Liver (tissue), 9 donors: ENCODE measurements around the gene EBPL. TPM values are rescaled to one million over a fixed set of nuclear protein-coding genes. Genes with fewer than 3 reads are reported as not detected.
A peak's percentile ranks its signal among the peaks of the same experiment; 100 is the strongest.

Source experiments
- DNase-seq: peaks from one replicate; pipeline ENCODE4 v3.0.0-alpha.2; 2017; ENCODE audit warnings: low spot score
- H3K27ac ChIP-seq, 2 donors: one replicate each; pipeline ENCODE4 v1.7.0; 2013; ENCODE audit warnings: inconsistent platforms in 2 of 2, low read length in 2 of 2, control low read depth in 1 of 2, low read depth in 1 of 2, mild to moderate bottlenecking in 1 of 2
- H3K27me3 ChIP-seq, 4 donors: one replicate each; pipeline versions ENCODE4 v1.6.1 to v1.7.0; 2013; ENCODE audit warnings: low read length in 3 of 4, inconsistent platforms in 1 of 4, mild to moderate bottlenecking in 1 of 4, moderate library complexity in 1 of 4; ENCODE audit not compliant: control insufficient read depth in 4 of 4, insufficient read depth in 4 of 4
- H3K36me3 ChIP-seq, 4 donors: one replicate each; pipeline versions ENCODE4 v1.6.1 to v1.7.0; 2013; ENCODE audit warnings: low read length in 3 of 4, mild to moderate bottlenecking in 3 of 4, low read depth in 1 of 4, moderate library complexity in 1 of 4; ENCODE audit not compliant: control insufficient read depth in 4 of 4, insufficient read depth in 3 of 4
- H3K4me1 ChIP-seq, 4 donors: one replicate each; pipeline versions ENCODE4 v1.6.1 to v1.7.0; 2013; ENCODE audit warnings: low read length in 3 of 4, mild to moderate bottlenecking in 3 of 4, moderate library complexity in 1 of 4; ENCODE audit not compliant: control insufficient read depth in 4 of 4, insufficient read depth in 4 of 4
- H3K4me3 ChIP-seq, 3 donors: one replicate each; pipeline versions ENCODE4 v1.6.1 to v1.7.0; 2013; ENCODE audit warnings: low read length in 3 of 3, control low read depth in 1 of 3, low read depth in 1 of 3, mild to moderate bottlenecking in 1 of 3
- H3K9ac ChIP-seq, 2 donors: one replicate each; pipeline ENCODE4 v1.7.0; 2013; ENCODE audit warnings: low read length in 2 of 2, mild to moderate bottlenecking in 2 of 2, moderate library complexity in 2 of 2, control low read depth in 1 of 2, low read depth in 1 of 2
- H3K9me3 ChIP-seq, 4 donors: one replicate each; pipeline versions ENCODE4 v1.6.1 to v1.7.0; 2013; ENCODE audit warnings: low read length in 3 of 4; ENCODE audit not compliant: control insufficient read depth in 4 of 4
- ATF3 ChIP-seq: IDR thresholded peaks from 2 replicates; pipeline ENCODE4 v1.6.1; 2016; ENCODE audit warnings: antibody characterized with exemption
- EGR1 ChIP-seq, 2 donors: IDR thresholded peaks; 2 replicates each; pipeline ENCODE4 v1.6.1; 2016 to 2018; ENCODE audit warnings: antibody characterized with exemption in 2 of 2, low read depth in 2 of 2
- FOXA1 ChIP-seq: IDR thresholded peaks from 2 replicates; pipeline ENCODE4 v1.6.1; 2016; ENCODE audit warnings: antibody characterized with exemption
- FOXA2 ChIP-seq: IDR thresholded peaks from 2 replicates; pipeline ENCODE4 v1.6.1; 2016; ENCODE audit warnings: antibody characterized with exemption
- GABPA ChIP-seq, 2 donors: IDR thresholded peaks in 1 of 2; conservative IDR thresholded peaks in 1 of 2; 2 replicates each; pipeline ENCODE4 v1.6.1; 2016; ENCODE audit warnings: antibody characterized with exemption in 2 of 2, mild to moderate bottlenecking in 1 of 2, moderate library complexity in 1 of 2
- HNF4A ChIP-seq, 2 donors: conservative IDR thresholded peaks; 2 replicates each; pipeline ENCODE4 v1.6.1; 2016; ENCODE audit warnings: antibody characterized with exemption in 2 of 2, mild to moderate bottlenecking in 2 of 2
- HNF4G ChIP-seq: IDR thresholded peaks from 2 replicates; pipeline ENCODE4 v1.6.1; 2016; ENCODE audit warnings: antibody characterized with exemption
- JUND ChIP-seq, 2 donors: IDR thresholded peaks; 2 replicates each; pipeline ENCODE4 v1.6.1; 2016; ENCODE audit warnings: antibody characterized with exemption in 2 of 2
- MAX ChIP-seq: IDR thresholded peaks from 2 replicates; pipeline ENCODE4 v1.6.1; 2016; ENCODE audit warnings: antibody characterized with exemption
- NR2F2 ChIP-seq: IDR thresholded peaks from 2 replicates; pipeline ENCODE4 v1.6.1; 2016; ENCODE audit warnings: antibody characterized with exemption
- RAD21 ChIP-seq, 2 donors: IDR thresholded peaks; 2 replicates each; pipeline ENCODE4 v1.6.1; 2016; ENCODE audit warnings: antibody characterized with exemption in 2 of 2, mild to moderate bottlenecking in 2 of 2
- RXRA ChIP-seq, 2 donors: IDR thresholded peaks; 2 replicates each; pipeline ENCODE4 v1.6.1; 2017 to 2018; ENCODE audit warnings: antibody characterized with exemption in 2 of 2, mild to moderate bottlenecking in 1 of 2
- SP1 ChIP-seq: IDR thresholded peaks from 2 replicates; pipeline ENCODE4 v1.6.1; 2018; ENCODE audit warnings: antibody characterized with exemption, mild to moderate bottlenecking
- TAF1 ChIP-seq: conservative IDR thresholded peaks from 2 replicates; pipeline ENCODE4 v1.6.1; 2016; ENCODE audit warnings: antibody characterized with exemption, mild to moderate bottlenecking
- YY1 ChIP-seq: IDR thresholded peaks from 2 replicates; pipeline ENCODE4 v1.6.1; 2016; ENCODE audit warnings: antibody characterized with exemption, mild to moderate bottlenecking
- ZBTB33 ChIP-seq: IDR thresholded peaks from 2 replicates; pipeline ENCODE4 v1.6.1; 2016; ENCODE audit warnings: antibody characterized with exemption
- WGBS: extraction: QIAGEN DNeasy Blood & Tissue Kit; methylation state at CpG from one replicate; pipeline ENCODE4 v1.1.7; 2013; 5-methylcytosine and 5-hydroxymethylcytosine counted together
- polyA plus RNA-seq, 2 donors: library from polyadenylated mRNA; stranded (reverse) in 1 of 2; unstranded in 1 of 2; fragments of 200-250 nt in 1 of 2; fragments of >200 nt in 1 of 2; fragmentation: Nextera tagmentation in 1 of 2; extraction: Ambion mirVana in 1 of 2; gene quantifications; one replicate each; pipeline versions ENCODE4 v1.2.1 to v1.2.3, GENCODE V29; 2013 to 2015
- total RNA-seq, 2 donors: library from RNA; depleted of rRNA; stranded (reverse); fragments of >200 nt; gene quantifications; one replicate each; pipeline ENCODE4 v1.2.3, GENCODE V29; 2014
- donor health status: healthy.
- donor health status: healthy.
- donor health status: healthy.
- donor health status: healthy.
- donor health status: healthy.

The EBPL gene
- total and polyA plus RNA-seq, 4 donors, result 44.3 to 122 (median 50.7) TPM

- H3K27me3 ChIP-seq, result no peaks in the 10 kb centered on the region
- H3K4me1 ChIP-seq, result peaks cover 0 to 20% (median 5%) of the 10 kb centered on the region in 4 donors
- H3K36me3 ChIP-seq, result peaks cover 0 to 7% (median 3%) of the 10 kb centered on the region in 4 donors
- H3K9ac ChIP-seq, result peak overlapping the region; percentile 73 to 86
- H3K4me3 ChIP-seq, result peak overlapping the region; percentile 83 to 95 (median 93)
- DNase-seq, result no peak
- TF ChIP-seq MAX, result no peak
- peak; percentile 34 for TF ChIP-seq FOXA2
- TF ChIP-seq GABPA (IDR thresholded peaks at IDR 0.05 in 1 of 2, conservative IDR thresholded peaks at IDR 0.05 in 1 of 2), result peak in 1 of 2 donors; percentile 6
- peak; percentile 9 for TF ChIP-seq YY1
- TF ChIP-seq ATF3, result no peak
- peak; percentile 9 for TF ChIP-seq FOXA1
- TF ChIP-seq TAF1, result peak; percentile 42
- TF ChIP-seq ZBTB33, result no peak
- no peak for TF ChIP-seq NR2F2
- TF ChIP-seq HNF4A (conservative IDR thresholded peaks at IDR 0.05), result peak; percentile 58 to 59
- TF ChIP-seq HNF4G, result no peak
- peak; percentile 82 to 89 for TF ChIP-seq RXRA (IDR thresholded peaks at IDR 0.05)
- peak; percentile 79 for TF ChIP-seq SP1
- no peaks in the 10 kb centered on the region for H3K9me3 ChIP-seq
- WGBS, result 3% methylated on average over 17 of the region's 17 CpGs
- peak overlapping the region; percentile 89 to 93 for H3K27ac ChIP-seq
Measured at GRCh38 chr13:49690133-49690994, 922 bp downstream of the EBPL start.

GRCh38 chr13:49683489-49683888 lies 7.8 kb downstream of the EBPL start:
- Histone ChIP-seq H3K9ac (no peak overlapping the region), H3K36me3 (peaks cover 0 to 7% (median 2%) of the 10 kb centered on the region in 4 donors), H3K27ac (no peak overlapping the region), H3K9me3 (no peaks in the 10 kb centered on the region), H3K4me1 (peaks cover 0 to 3% (median 0%) of the 10 kb centered on the region in 4 donors), H3K4me3 (no peak overlapping the region), H3K27me3 (no peaks in the 10 kb centered on the region)
- WGBS, result 87% methylated on average over 6 of the region's 6 CpGs
- TF ChIP-seq EGR1 (IDR thresholded peaks at IDR 0.05; ENCODE audit: low read depth in 2 of 2), result no peak
- TF ChIP-seq FOXA1, result no peak
- DNase-seq, result no peak

GRCh38 chr13:49681842-49682435 lies 9.3 kb downstream of the EBPL start:
- no peak for DNase-seq
- no peaks in the 10 kb centered on the region for H3K9me3 ChIP-seq
- no peak overlapping the region for H3K27ac ChIP-seq
- no peak overlapping the region for H3K9ac ChIP-seq
- 94% methylated on average over 4 of the region's 4 CpGs for WGBS
- H3K36me3 ChIP-seq, result peaks cover 0 to 2% (median under 1%) of the 10 kb centered on the region in 4 donors
- no peak overlapping the region for H3K4me3 ChIP-seq
- no peak for TF ChIP-seq NR2F2
- no peak for TF ChIP-seq JUND (IDR thresholded peaks at IDR 0.05)
- TF ChIP-seq FOXA1, result no peak
- TF ChIP-seq YY1, result no peak
- TF ChIP-seq RAD21 (IDR thresholded peaks at IDR 0.05), result no peak
- no peak for TF ChIP-seq GABPA (IDR thresholded peaks at IDR 0.05 in 1 of 2, conservative IDR thresholded peaks at IDR 0.05 in 1 of 2)
- TF ChIP-seq FOXA2, result no peak
- no peak for TF ChIP-seq HNF4G
- TF ChIP-seq EGR1 (IDR thresholded peaks at IDR 0.05; ENCODE audit: low read depth in 2 of 2), result no peak
- TF ChIP-seq TAF1, result no peak
- no peak for TF ChIP-seq ATF3
- no peak for TF ChIP-seq SP1
- peaks cover 0 to 8% (median 7%) of the 10 kb centered on the region in 4 donors for H3K4me1 ChIP-seq
- no peaks in the 10 kb centered on the region for H3K27me3 ChIP-seq
